T-helper 1 cell treated with Interleukin-12 subunit alpha and Interleukin-12 subunit beta and Interleukin-4 antibody, amounts not matched to agents 30 ng/mL and 1 ng/mL, for 36 hours (primary cell): ENCODE results near the gene SNAPC4. TPM values are rescaled to one million over a fixed set of nuclear protein-coding genes. Genes with fewer than 3 reads are reported as not detected.

Experiments
- intact Hi-C: fragments of 100-400 bp; cut with micrococcal nuclease; formaldehyde crosslinking; loops from one replicate; pipeline ENCODE4 v1.15.1; 2024
- total RNA-seq: library from RNA; stranded (reverse); gene quantifications from 2 replicates; pipeline ENCODE4 v1.2.3, GENCODE V29; 2022

SNAPC4 gene
- total RNA-seq, 1 donor from 2014 or later: 16.2 TPM

GRCh38 chr9:136411378-136411777, 11.4 kb upstream of the SNAPC4 start:
- intact Hi-C loops: loop anchor here (2.0 kb wide), 1 partner anchor 27 kb away; the partner anchor contains the start of gene INPP5E

- intact Hi-C loops: loop anchor here (1.0 to 2.0 kb wide), 3 partner anchors 10 to 47 kb away; partner anchors contain the start of genes DNLZ, INPP5E and SNAPC4
Observed at GRCh38 chr9:136410500-136411287, 10.7 kb upstream of the SNAPC4 start, which contains the start of the genes ENTR1 and PMPCA. Gene ENTR1 (minus strand): TSS chr9:136410614. CDS start chr9:136410397, 217 bp downstream. Gene PMPCA (plus strand): TSS chr9:136410658. CDS start chr9:136410669, 11 bp downstream.

- intact Hi-C loops: loop anchor here (1.0 to 10.0 kb wide), 4 partner anchors 10 to 445 kb away; partner anchors contain the start of genes DNLZ, INPP5E, SNAPC4 and UBAC1
Observed at GRCh38 chr9:136409557-136410455, 9.8 kb upstream of the SNAPC4 start.

GRCh38 chr9:136407911-136408310, 7.9 kb upstream of the SNAPC4 start:
- intact Hi-C loops: loop anchor here (10.0 kb wide), 1 partner anchor 443 kb away; the partner anchor contains the start of gene UBAC1

- intact Hi-C loops: loop anchor here (10.0 kb wide), 1 partner anchor 442 kb away; the partner anchor contains the start of gene UBAC1
Observed at GRCh38 chr9:136407061-136407460, 7.1 kb upstream of the SNAPC4 start.

- intact Hi-C loops: loop anchor here (10.0 kb wide), 1 partner anchor 441 kb away; the partner anchor contains the start of gene UBAC1
Observed at GRCh38 chr9:136405904-136406303, 5.9 kb upstream of the SNAPC4 start.

GRCh38 chr9:136405481-136405880, 5.5 kb upstream of the SNAPC4 start:
- intact Hi-C loops: loop anchor here (10.0 kb wide), 1 partner anchor 441 kb away; the partner anchor contains the start of gene UBAC1

- intact Hi-C loops: loop anchor here (1.0 to 10.0 kb wide), 4 partner anchors 78 to 498 kb away; partner anchors contain the start of genes CAMSAP1 and UBAC1
Observed at GRCh38 chr9:136404801-136405136, 4.8 kb upstream of the SNAPC4 start.

- intact Hi-C loops: loop anchor here (1.0 to 10.0 kb wide), 6 partner anchors 19 to 498 kb away; partner anchors contain the start of genes CAMSAP1, INPP5E and UBAC1
Observed at GRCh38 chr9:136403915-136404800, 4.2 kb upstream of the SNAPC4 start.

GRCh38 chr9:136403538-136403914, 3.6 kb upstream of the SNAPC4 start:
- intact Hi-C loops: loop anchor here (1.0 to 10.0 kb wide), 5 partner anchors 18 to 499 kb away; partner anchors contain the start of genes CAMSAP1, INPP5E and UBAC1

GRCh38 chr9:136402067-136402466, 2.1 kb upstream of the SNAPC4 start:
- intact Hi-C loops: loop anchor here (5.0 to 10.0 kb wide), 3 partner anchors 437 to 500 kb away; partner anchors contain the start of genes CAMSAP1 and UBAC1

- intact Hi-C loops: loop anchor here (2.0 to 10.0 kb wide), 4 partner anchors 137 to 501 kb away; partner anchors contain the start of genes CAMSAP1 and UBAC1
Observed at GRCh38 chr9:136401173-136401922, 1.4 kb upstream of the SNAPC4 start.

GRCh38 chr9:136399176-136400037, 563 bp downstream of the SNAPC4 start:
- intact Hi-C loops: loop anchor here (1.0 to 10.0 kb wide), 10 partner anchors 11 to 503 kb away; partner anchors contain the start of genes CAMSAP1, DNLZ, ENTR1 and PMPCA

GRCh38 chr9:136398286-136398685, 1.7 kb downstream of the SNAPC4 start:
- intact Hi-C loops: no loop called here

- intact Hi-C loops: no loop called here
Observed at GRCh38 chr9:136397643-136398042, 2.3 kb downstream of the SNAPC4 start.

- intact Hi-C loops: no loop called here
Observed at GRCh38 chr9:136396219-136396515, 3.8 kb downstream of the SNAPC4 start.

- intact Hi-C loops: no loop called here
Observed at GRCh38 chr9:136395345-136396218, 4.4 kb downstream of the SNAPC4 start.
